Gastrocnemius medialis (tissue), 4 donors: ENCODE results near the gene GREB1L. TPM values are rescaled to one million over a fixed set of nuclear protein-coding genes. Genes with fewer than 3 reads are reported as not detected.

Experiments
- ATAC-seq, 2 donors: fragments of 150-250 bp; one replicate each; pipeline ENCODE4 v1.9.1; 2016
- DNase-seq, 2 donors: peaks; one replicate each; pipeline ENCODE4 v3.0.0-alpha.2; 2019
- H3K27ac ChIP-seq, 4 donors: fragments of 200-600 bp; sonication (generic); 1 replicate in 1 of 4; 2 replicates in 3 of 4; pipeline ENCODE4 v1.5.1; 2016 to 2018; ENCODE audit warnings: mild to moderate bottlenecking in 2 of 4, moderate library complexity in 1 of 4
- H3K27me3 ChIP-seq, 3 donors: fragments of 200-600 bp; sonication (generic) in 2 of 3; 1 replicate in 1 of 3; 2 replicates in 2 of 3; pipeline versions ENCODE4 v1.5.1 to v1.6.0; 2016 to 2019; ENCODE audit warnings: mild to moderate bottlenecking in 1 of 3, moderate library complexity in 1 of 3
- H3K36me3 ChIP-seq, 2 donors: fragments of 200-600 bp; sonication (generic) in 1 of 2; one replicate each; pipeline ENCODE4 v1.5.1; 2017 to 2018
- H3K4me1 ChIP-seq, 2 donors: fragments of 200-600 bp; sonication (generic) in 1 of 2; one replicate each; pipeline ENCODE4 v1.5.1; 2016 to 2017; ENCODE audit warnings: mild to moderate bottlenecking in 2 of 2
- H3K4me3 ChIP-seq, 4 donors: fragments of 200-600 bp; sonication (generic) in 3 of 4; 1 replicate in 1 of 4; 2 replicates in 3 of 4; pipeline ENCODE4 v1.5.1; 2016 to 2019; ENCODE audit warnings: mild to moderate bottlenecking in 2 of 4
- H3K9me3 ChIP-seq, 3 donors: fragments of 200-600 bp; sonication (generic) in 2 of 3; 1 replicate in 1 of 3; 2 replicates in 2 of 3; pipeline ENCODE4 v1.5.1; 2016 to 2019
- CTCF ChIP-seq, 5 experiments: fragments of 450-650 bp in 3 of 5; fragments of 200-600 bp in 2 of 5; sonication (generic) in 2 of 5; IDR thresholded peaks in 4 of 5; conservative IDR thresholded peaks in 1 of 5; 1 replicate in 4 of 5; 2 replicates in 1 of 5; pipeline ENCODE4 v1.5.1; 2016 to 2019; ENCODE audit warnings: antibody characterized with exemption in 5 of 5, mild to moderate bottlenecking in 3 of 5, moderate library complexity in 3 of 5
- POLR2A ChIP-seq, 2 donors: fragments of 450-650 bp; IDR thresholded peaks; one replicate each; pipeline ENCODE4 v1.6.1; 2017; ENCODE audit warnings: antibody characterized with exemption in 2 of 2, mild to moderate bottlenecking in 2 of 2, moderate library complexity in 2 of 2
- in situ Hi-C, 4 donors: fragments of 200-750 bp; cut with MboI; loops; one replicate each; pipeline versions ENCODE4 v1.15.0 to v1.8.0; 2017; ENCODE audit warnings: low sequenced_read_pairs in 4 of 4
- intact Hi-C: fragments of 100-400 bp; cut with DNase I; formaldehyde crosslinking; loops from one replicate; pipeline ENCODE4 v1.15.1; 2023; ENCODE audit warnings: low total_unique reads
- total RNA-seq, 4 donors: library from RNA; depleted of rRNA; stranded (reverse); fragments of >200 nt; gene quantifications; one replicate each; pipeline versions ENCODE4 v1.1.0 to v1.2.3, GENCODE V29; 2016

GREB1L gene
- total RNA-seq, 4 donors from 2014 or later = 4.4 to 14.4 (median 7.4) TPM

- Histone ChIP-seq H3K36me3 (no peaks in the 10 kb centered on the region), H3K4me1 (no peaks in the 10 kb centered on the region), H3K27ac (no peak overlapping the region), H3K4me3 (no peak overlapping the region), H3K27me3 (no peaks in the 10 kb centered on the region), H3K9me3 (no peaks in the 10 kb centered on the region)
- in situ Hi-C loops = no loop called here
- ATAC-seq (no peak), DNase-seq (no peak)
- intact Hi-C loops = no loop called here
- TF ChIP-seq CTCF (IDR thresholded peaks at IDR 0.05 in 4 of 5, conservative IDR thresholded peaks at IDR 0.05 in 1 of 5) (no peak), POLR2A (IDR thresholded peaks at IDR 0.05) (no peak)
Measured at GRCh38 chr18:21254576-21254975, 12.5 kb downstream of the GREB1L start.

GRCh38 chr18:21255211-21255610, 13.2 kb downstream of the GREB1L start:
- DNase-seq (no peak), ATAC-seq (no peak)
- no peaks in the 10 kb centered on the region for H3K36me3 ChIP-seq
- H3K4me3 ChIP-seq = no peak overlapping the region
- intact Hi-C loops = no loop called here
- H3K9me3 ChIP-seq = no peaks in the 10 kb centered on the region
- no peak overlapping the region for H3K27ac ChIP-seq
- in situ Hi-C loops = no loop called here
- no peaks in the 10 kb centered on the region for H3K4me1 ChIP-seq
- no peaks in the 10 kb centered on the region for H3K27me3 ChIP-seq
- TF ChIP-seq POLR2A (IDR thresholded peaks at IDR 0.05) = no peak
- TF ChIP-seq CTCF (IDR thresholded peaks at IDR 0.05 in 4 of 5, conservative IDR thresholded peaks at IDR 0.05 in 1 of 5) = no peak

- TF ChIP-seq CTCF (IDR thresholded peaks at IDR 0.05 in 4 of 5, conservative IDR thresholded peaks at IDR 0.05 in 1 of 5) = no peak
- TF ChIP-seq POLR2A (IDR thresholded peaks at IDR 0.05) = no peak
- H3K4me1 ChIP-seq = no peaks in the 10 kb centered on the region
- H3K9me3 ChIP-seq = no peaks in the 10 kb centered on the region
- no peak overlapping the region for H3K27ac ChIP-seq
- intact Hi-C loops = no loop called here
- no peaks in the 10 kb centered on the region for H3K36me3 ChIP-seq
- ATAC-seq (no peak), DNase-seq (no peak)
- no peak overlapping the region for H3K4me3 ChIP-seq
- in situ Hi-C loops = no loop called here
- no peaks in the 10 kb centered on the region for H3K27me3 ChIP-seq
Measured at GRCh38 chr18:21257386-21257785, 15.4 kb downstream of the GREB1L start.

GRCh38 chr18:21260621-21261020, 18.6 kb downstream of the GREB1L start:
- DNase-seq (no peak), ATAC-seq (no peak)
- H3K4me1 ChIP-seq = no peaks in the 10 kb centered on the region
- H3K27ac ChIP-seq = no peak overlapping the region
- H3K4me3 ChIP-seq = no peak overlapping the region
- in situ Hi-C loops (no loop called here), intact Hi-C loops (no loop called here)
- no peaks in the 10 kb centered on the region for H3K27me3 ChIP-seq
- no peaks in the 10 kb centered on the region for H3K36me3 ChIP-seq
- TF ChIP-seq POLR2A (IDR thresholded peaks at IDR 0.05) (no peak), CTCF (IDR thresholded peaks at IDR 0.05 in 4 of 5, conservative IDR thresholded peaks at IDR 0.05 in 1 of 5) (no peak)
- H3K9me3 ChIP-seq = no peaks in the 10 kb centered on the region

GRCh38 chr18:21261352-21261751, 19.3 kb downstream of the GREB1L start:
- Histone ChIP-seq H3K27me3 (no peaks in the 10 kb centered on the region), H3K4me3 (no peak overlapping the region), H3K9me3 (no peaks in the 10 kb centered on the region), H3K36me3 (no peaks in the 10 kb centered on the region), H3K27ac (no peak overlapping the region), H3K4me1 (no peaks in the 10 kb centered on the region)
- intact Hi-C loops (no loop called here), in situ Hi-C loops (no loop called here)
- TF ChIP-seq POLR2A (IDR thresholded peaks at IDR 0.05) = no peak
- TF ChIP-seq CTCF (IDR thresholded peaks at IDR 0.05 in 4 of 5, conservative IDR thresholded peaks at IDR 0.05 in 1 of 5) = no peak
- DNase-seq (no peak), ATAC-seq (no peak)
